BJ (cell line): ENCODE measurements around the gene NLRP12. TPM values are rescaled to one million over a fixed set of nuclear protein-coding genes. Genes with fewer than 3 reads are reported as not detected.

Experiments used
- CTCF ChIA-PET: fragments of 350-600 bp; formaldehyde crosslinking; extraction: SDS; loops from one replicate; lab custom pipeline; 2021; ENCODE audit warnings: antibody characterized with exemption, inconsistent platforms; lab: Yijun Ruan, JAX
- POLR2A ChIA-PET: fragments of 300-600 bp; sonication (Branson Sonifier 250); formaldehyde crosslinking; extraction: SDS; loops from one replicate; lab custom pipeline; 2021; ENCODE audit warnings: antibody characterized with exemption; lab: Charles Lee
- DNase-seq: peaks from one replicate; pipeline ENCODE4 v3.0.0-alpha.2; 2011; ENCODE audit warnings: low read depth
- H3K27me3 ChIP-seq: 2 replicates; pipeline ENCODE4 v1.6.0; 2011; ENCODE audit warnings: low read length; ENCODE audit not compliant: control insufficient read depth, insufficient read depth
- H3K36me3 ChIP-seq: 2 replicates; pipeline ENCODE4 v1.5.1; 2011; ENCODE audit warnings: low read length; ENCODE audit not compliant: control insufficient read depth, insufficient read depth
- H3K4me3 ChIP-seq: 2 replicates; pipeline ENCODE4 v1.5.1; 2011; ENCODE audit warnings: low read depth, mild to moderate bottlenecking, control low read depth, low read length
- polyA plus RNA-seq: library from polyadenylated mRNA; depleted of rRNA; stranded (reverse); fragments of >200 nt; gene quantifications from 2 replicates; pipeline ENCODE4 v1.2.3, GENCODE V29; 2011
- TF ChIP-seq, protein P1 (sequence below): IDR thresholded peaks from 2 replicates; pipeline ENCODE4 v1.5.1; 2011; ENCODE audit warnings: low read depth, mild to moderate bottlenecking, control low read depth, inconsistent platforms, low read length, moderate library complexity; ENCODE audit not compliant: insufficient read depth

The NLRP12 gene
- polyA plus RNA-seq, 1 experiment: not detected

GRCh38 chr19:53868892-53869804 is 45.0 kb upstream of the NLRP12 start:
- POLR2A ChIA-PET: no interaction called here
- peak; percentile 54 for DNase-seq

GRCh38 chr19:53868091-53868891 is 44.2 kb upstream of the NLRP12 start:
- POLR2A ChIA-PET: interaction anchor here (0.6 to 1.0 kb wide), 2 partner anchors 11 to 333 kb away, joined by 3 to 4 read pairs; no protein-coding TSS in a partner anchor
- TF ChIP-seq, protein P1, sequence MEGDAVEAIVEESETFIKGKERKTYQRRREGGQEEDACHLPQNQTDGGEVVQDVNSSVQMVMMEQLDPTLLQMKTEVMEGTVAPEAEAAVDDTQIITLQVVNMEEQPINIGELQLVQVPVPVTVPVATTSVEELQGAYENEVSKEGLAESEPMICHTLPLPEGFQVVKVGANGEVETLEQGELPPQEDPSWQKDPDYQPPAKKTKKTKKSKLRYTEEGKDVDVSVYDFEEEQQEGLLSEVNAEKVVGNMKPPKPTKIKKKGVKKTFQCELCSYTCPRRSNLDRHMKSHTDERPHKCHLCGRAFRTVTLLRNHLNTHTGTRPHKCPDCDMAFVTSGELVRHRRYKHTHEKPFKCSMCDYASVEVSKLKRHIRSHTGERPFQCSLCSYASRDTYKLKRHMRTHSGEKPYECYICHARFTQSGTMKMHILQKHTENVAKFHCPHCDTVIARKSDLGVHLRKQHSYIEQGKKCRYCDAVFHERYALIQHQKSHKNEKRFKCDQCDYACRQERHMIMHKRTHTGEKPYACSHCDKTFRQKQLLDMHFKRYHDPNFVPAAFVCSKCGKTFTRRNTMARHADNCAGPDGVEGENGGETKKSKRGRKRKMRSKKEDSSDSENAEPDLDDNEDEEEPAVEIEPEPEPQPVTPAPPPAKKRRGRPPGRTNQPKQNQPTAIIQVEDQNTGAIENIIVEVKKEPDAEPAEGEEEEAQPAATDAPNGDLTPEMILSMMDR: no peak
- CTCF ChIA-PET: interaction anchor here (0.7 to 2.0 kb wide), 7 partner anchors 15 to 156 kb away, joined by 3 to 5 read pairs (median 3); no protein-coding TSS in a partner anchor
- Histone ChIP-seq H3K27me3 (no peaks in the 10 kb centered on the region), H3K4me3 (peak overlapping the region; percentile 82), H3K36me3 (peaks cover 8% of the 10 kb centered on the region)
- DNase-seq: no peak

More at GRCh38 chr19:53868892-53869804, 45.0 kb upstream of the NLRP12 start:
- TF ChIP-seq, protein P1: peak; percentile 37
- Histone ChIP-seq H3K36me3 (peaks cover 16% of the 10 kb centered on the region), H3K4me3 (peak overlapping the region; percentile 82), H3K27me3 (no peaks in the 10 kb centered on the region)
- CTCF ChIA-PET: interaction anchor here (1.3 to 2.0 kb wide), 2 partner anchors 61 to 155 kb away, joined by 5 read pairs; no protein-coding TSS in a partner anchor

DNA sequence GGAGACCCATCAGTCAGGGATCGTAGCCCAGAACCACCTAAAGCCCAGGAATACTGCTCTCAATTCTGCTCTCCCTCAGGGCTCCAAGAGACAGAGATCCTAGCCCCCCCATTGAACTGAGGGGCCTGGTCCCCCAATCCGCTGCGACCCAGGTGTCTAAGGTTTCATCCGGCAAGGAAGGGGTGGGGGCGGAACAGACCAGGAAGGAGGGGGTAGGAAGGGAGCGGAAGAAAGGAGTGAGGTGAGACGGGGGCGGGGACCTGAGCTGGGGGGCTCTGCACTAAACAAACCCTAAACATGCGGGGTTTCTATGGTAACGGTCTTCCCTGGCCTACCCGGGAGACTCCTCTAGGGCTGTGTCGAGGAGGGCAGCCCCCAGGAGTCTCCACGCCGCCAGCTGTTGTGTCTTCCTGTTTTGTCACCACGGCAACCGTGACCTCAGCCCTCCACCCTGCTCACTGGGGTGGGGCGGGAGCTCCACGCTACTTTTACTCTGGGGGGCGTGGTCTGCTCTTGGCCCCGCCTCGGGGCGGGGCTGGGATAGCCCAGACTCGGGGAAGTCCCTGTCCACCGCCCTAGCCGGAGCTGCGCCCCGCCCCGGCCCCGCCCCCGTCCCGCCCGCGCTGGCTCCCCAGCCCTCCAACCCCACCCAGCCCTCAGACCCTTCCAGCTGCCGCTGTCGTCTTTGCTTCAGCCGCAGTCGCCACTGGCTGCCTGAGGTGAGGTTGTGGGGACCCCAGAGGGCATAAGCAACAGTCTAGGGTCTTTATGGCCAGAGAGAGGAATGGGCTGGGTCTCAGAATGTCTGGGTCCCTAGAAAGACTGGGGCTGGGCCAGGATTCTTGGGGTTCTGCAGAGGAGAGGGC is 43.3 kb upstream of the NLRP12 start, which contains the start of gene MYADM:
TSS of gene MYADM (plus strand) at position 659 of the 866 bp plus-strand sequence. CDS start 5,647 bp downstream, outside the sequence.
- Histone ChIP-seq H3K4me3 (peak within 1 kb of the TSS; percentile 82), H3K27me3 (no peaks in the 10 kb centered on the region), H3K36me3 (peaks cover 6% of the 10 kb centered on the region)
- DNase-seq: peak; percentile 95
- ChIA-PET CTCF (interaction anchor here (1.0 to 2.0 kb wide), 8 partner anchors 14 to 157 kb away, joined by 3 to 9 read pairs (median 4); no protein-coding TSS in a partner anchor), POLR2A (interaction anchor here (1.0 kb wide), 1 partner anchor 12 kb away, joined by 4 read pairs; no protein-coding TSS in a partner anchor)
- TF ChIP-seq, protein P1: no peak

GRCh38 chr19:53866865-53867224 is 42.7 kb upstream of the NLRP12 start:
- H3K27me3 ChIP-seq: no peaks in the 10 kb centered on the region
- H3K4me3 ChIP-seq: peak overlapping the region; percentile 56
- H3K36me3 ChIP-seq: peaks cover 5% of the 10 kb centered on the region
- ChIA-PET POLR2A (interaction anchor here (1.0 kb wide), 1 partner anchor 12 kb away, joined by 4 read pairs; no protein-coding TSS in a partner anchor), CTCF (interaction anchor here (0.8 to 1.8 kb wide), 8 partner anchors 11 to 157 kb away, joined by 3 to 9 read pairs (median 4); no protein-coding TSS in a partner anchor)
- TF ChIP-seq, protein P1: no peak
- no peak for DNase-seq
